HG02973 (cell line): ENCODE results near the gene SLC26A8.

ENCODE experiments used
- ATAC-seq: cut with Tn5 transposase; IDR thresholded peaks from one replicate; pipeline ENCODE4 v1.9.1; 2021; ENCODE audit warnings: moderate library complexity; ENCODE audit not compliant: unreplicated experiment

The SLC26A8 gene

GRCh38 chr6:36023996-36024795, at the start of gene SLC26A8:
TSS of gene SLC26A8 (minus strand) at chr6:36024641. CDS start at chr6:36019707, 4,934 bp downstream.
- ATAC-seq = no peak

DNA sequence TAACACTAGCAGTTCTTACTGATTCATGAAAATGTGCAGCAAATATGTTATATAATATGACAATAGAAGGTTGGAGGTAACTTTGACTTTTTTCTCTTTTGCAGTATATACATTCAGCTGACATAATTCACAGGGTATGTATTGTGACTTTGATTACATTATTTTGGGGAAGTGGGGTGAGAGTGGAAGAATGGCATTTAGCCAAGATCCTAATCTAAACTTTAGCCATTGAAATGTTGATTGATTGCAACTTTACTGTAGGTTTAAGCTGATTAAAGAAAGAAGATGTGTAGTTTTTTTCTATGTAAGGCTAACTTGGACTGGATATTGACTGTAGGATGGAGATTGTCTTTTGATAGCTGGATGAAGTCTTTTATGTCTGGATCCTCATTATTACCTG, 49.1 kb upstream of the SLC26A8 start:
- no peak for ATAC-seq

- ATAC-seq = no peak
Observed at GRCh38 chr6:36072681-36073080, 48.2 kb upstream of the SLC26A8 start.

- no peak for ATAC-seq
Observed at GRCh38 chr6:36071714-36072113, 47.3 kb upstream of the SLC26A8 start.

DNA sequence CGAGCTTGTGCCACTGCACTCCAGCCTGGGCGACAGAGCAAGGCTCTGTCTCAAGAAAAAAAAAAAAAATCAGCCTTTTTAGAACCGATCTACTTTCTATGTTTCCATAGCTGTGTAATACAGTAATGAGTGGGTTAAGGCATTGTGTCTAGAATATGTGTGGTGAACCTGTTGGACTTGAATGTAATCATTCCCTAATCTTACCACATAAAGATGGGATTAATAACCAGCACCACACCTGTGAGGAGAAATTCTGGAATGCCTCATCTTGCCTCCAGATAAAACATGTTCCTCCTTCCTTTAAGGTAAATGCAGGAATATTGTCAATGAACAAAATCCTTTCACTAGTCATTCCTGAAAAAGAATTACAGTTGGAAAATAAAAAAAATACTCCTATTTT, 46.8 kb upstream of the SLC26A8 start:
- no peak for ATAC-seq

DNA sequence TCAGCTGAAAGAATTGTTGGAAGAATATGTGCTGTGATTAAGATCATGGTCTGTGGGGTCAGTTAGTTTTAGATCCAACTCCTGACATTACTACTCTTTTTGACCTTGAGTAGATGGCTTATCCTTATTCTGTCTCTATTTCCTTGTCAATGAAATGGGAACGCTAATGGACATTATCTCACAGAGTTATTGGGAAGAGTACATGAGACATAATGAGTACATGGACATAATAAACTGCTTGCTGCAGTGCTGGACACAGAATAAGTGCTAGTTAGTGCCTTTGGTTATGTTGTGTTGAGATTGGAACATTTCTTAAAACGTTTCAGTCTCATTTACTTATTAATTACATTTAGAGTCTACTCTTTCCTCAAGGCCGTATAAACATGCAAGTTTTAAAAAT, 45.8 kb upstream of the SLC26A8 start:
- no peak for ATAC-seq

DNA sequence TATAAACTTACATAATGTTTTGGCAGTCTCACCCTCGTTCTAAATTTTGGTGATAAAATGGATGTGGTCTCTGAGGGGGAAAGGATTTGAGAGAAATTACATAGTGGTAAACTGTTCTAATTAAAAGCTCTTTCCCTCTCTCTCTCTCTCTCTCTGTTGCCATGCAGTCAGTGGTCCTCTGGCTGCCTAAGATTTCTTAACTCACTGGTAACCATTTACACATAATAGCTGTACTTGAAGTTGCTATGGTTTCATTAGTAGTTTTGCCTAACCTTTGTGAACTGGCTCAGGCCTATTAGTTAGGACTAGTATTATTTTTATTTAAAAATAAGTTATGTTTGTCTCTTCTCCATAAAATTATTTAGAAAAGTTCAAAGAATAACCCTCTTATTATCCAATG, 45.1 kb upstream of the SLC26A8 start:
- no peak for ATAC-seq

DNA sequence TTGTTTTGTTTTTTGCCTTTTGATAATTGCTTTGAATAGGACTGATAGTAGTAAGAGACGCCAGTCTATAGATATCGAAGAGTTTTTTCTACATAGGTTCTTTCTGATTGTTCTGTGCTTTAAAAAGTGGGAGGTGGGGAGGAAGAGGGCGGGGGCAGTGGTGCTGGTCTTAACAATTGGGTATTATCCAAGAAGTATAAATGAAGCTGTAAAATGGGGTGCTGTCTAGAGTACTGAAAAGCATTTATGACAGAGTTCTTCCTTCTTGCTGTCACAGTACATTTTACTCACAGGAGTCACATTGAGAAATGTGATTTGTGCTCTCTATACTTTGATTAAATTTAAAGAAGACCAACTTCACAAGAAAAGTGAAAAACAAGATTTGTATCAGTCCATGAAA, 44.1 kb upstream of the SLC26A8 start:
- ATAC-seq = no peak

GRCh38 chr6:36068012-36068392, 43.6 kb upstream of the SLC26A8 start:
- no peak for ATAC-seq

DNA sequence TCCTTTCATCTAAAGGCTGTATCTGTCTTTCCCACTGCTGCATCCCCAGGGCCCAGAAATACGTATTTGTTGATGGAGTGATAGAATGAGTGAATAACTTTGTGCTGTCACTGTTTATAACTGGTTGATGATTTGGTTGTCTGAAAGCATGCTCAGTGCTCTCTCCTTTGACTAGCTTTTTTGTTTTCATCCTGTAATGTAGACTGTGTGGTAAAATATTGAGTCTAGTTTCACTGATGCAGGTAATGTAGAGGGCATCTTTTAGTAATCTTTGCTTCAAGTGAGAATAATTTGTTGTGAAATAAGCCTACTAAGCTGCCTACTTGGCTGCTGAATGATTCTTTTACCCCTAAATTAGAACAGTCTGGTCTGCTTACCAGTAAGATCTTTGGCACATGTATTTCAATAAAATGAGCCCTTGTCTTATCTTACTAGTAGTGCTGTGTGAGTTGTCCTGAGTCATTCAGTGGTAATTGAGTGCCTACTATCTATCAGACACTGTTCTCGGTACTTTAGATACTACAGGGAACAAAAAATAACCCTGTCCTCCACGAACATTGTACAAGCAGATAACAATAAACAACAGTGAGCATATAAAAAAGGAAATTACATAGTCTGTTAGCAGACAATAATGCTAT, 43.1 kb upstream of the SLC26A8 start:
- ATAC-seq = no peak

- ATAC-seq = no peak
Observed at GRCh38 chr6:36066817-36067216, 42.4 kb upstream of the SLC26A8 start.

GRCh38 chr6:36065916-36066315, 41.5 kb upstream of the SLC26A8 start:
- ATAC-seq = no peak

DNA sequence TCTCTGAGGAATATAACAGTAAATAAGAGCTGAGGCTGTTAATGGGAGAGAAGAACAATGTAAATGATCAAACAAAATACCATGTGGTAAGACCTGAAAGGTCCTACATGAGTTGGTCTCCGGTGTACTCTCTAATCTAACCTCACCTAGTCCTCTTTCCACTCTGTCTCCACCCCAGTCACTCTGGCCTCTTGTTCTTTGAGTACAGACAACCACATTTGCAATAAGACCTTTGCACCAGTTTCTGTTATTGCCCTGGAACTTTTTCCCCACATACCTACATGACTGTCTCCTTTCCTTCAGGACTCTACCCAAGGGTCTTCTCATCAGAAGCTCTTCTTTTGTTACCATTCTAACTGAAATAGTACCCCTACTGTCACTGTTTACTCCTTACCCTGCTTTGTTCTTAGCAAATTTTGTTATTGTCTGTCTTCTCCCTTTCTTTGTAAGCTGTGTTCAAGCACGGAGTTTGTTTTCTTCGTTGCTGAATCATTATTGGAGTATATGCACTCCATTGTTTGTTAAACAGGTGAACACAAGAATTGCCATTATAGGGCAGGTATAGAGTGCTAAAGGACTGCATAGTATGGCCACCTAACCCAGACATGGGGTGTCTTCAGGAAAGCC, 40.4 kb upstream of the SLC26A8 start:
- no peak for ATAC-seq

GRCh38 chr6:36063318-36064060, 39.0 kb upstream of the SLC26A8 start:
- no peak for ATAC-seq

- ATAC-seq = no peak
Observed at GRCh38 chr6:36062247-36062646, 37.8 kb upstream of the SLC26A8 start.

DNA sequence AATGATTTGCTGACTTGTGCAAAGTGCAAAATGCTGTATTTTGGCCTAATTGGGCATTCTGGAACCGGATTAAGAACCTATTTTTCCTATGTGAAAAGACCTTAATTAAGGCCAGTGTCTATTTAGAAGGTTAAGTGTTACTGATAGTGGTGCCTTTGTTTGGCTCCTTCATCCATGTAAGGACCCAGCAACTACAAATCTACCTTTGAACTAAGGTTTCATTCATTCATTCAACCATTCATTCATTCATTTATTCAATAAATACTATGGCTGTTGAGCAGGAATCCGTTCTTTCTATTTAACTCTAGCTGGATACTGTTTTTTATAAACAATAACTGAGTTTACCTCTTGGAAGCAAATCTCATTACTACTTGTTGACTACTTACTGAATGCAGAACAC, 36.8 kb upstream of the SLC26A8 start:
- no peak for ATAC-seq

GRCh38 chr6:36056178-36056577, 31.7 kb upstream of the SLC26A8 start:
- ATAC-seq = no peak

DNA sequence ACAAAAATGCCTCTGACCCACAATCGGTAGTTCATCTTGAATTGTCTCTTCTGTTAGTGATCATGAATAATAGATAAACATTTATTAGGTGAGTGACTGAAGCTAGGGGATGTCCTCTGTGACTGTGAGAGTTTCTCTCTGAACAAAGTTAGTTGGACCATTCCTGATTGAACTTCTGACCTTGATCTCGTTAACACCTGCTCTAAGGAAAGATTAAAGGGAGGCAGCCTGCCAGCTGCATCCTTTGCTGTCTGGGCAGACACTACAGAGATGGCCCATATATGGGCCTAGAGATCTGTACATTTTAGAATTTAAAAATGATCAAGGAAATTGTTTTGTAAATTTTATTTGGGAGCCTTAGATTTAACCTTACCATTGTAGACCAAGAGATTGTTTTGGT, 30.5 kb upstream of the SLC26A8 start:
- ATAC-seq = no peak

GRCh38 chr6:36054415-36054814, 30.0 kb upstream of the SLC26A8 start:
- no peak for ATAC-seq

GRCh38 chr6:36053878-36054277, 29.4 kb upstream of the SLC26A8 start:
- ATAC-seq = no peak

- ATAC-seq = no peak
Observed at GRCh38 chr6:36052097-36052496, 27.7 kb upstream of the SLC26A8 start.
